GM12878 (cell line): ENCODE results near the gene LRRC59. TPM values are rescaled to one million over a fixed set of nuclear protein-coding genes. Genes with fewer than 3 reads are reported as not detected.

Experiments
- FOS ChIP-seq: IDR thresholded peaks from 3 replicates; pipeline ENCODE4 v1.6.1; 2011; ENCODE audit warnings: borderline replicate concordance; ENCODE audit not compliant: insufficient read length; ENCODE audit errors: extremely low read depth
- HDAC6 ChIP-seq: fragments of 200-600 bp; sonication (generic); IDR thresholded peaks from one replicate; pipeline ENCODE4 v1.8.0; 2017; ENCODE audit warnings: antibody characterized with exemption; ENCODE audit not compliant: unreplicated experiment
- JUND ChIP-seq: IDR thresholded peaks from 2 replicates; pipeline ENCODE4 v1.6.1; 2012; ENCODE audit warnings: low read depth, mild to moderate bottlenecking, low read length, improper control_type of control experiment, moderate library complexity
- KAT2A ChIP-seq: conservative IDR thresholded peaks from 2 replicates; pipeline ENCODE4 v1.6.1; 2011; ENCODE audit warnings: low read depth, low read length; ENCODE audit not compliant: control insufficient read depth
- MEF2A ChIP-seq: IDR thresholded peaks from 2 replicates; pipeline ENCODE4 v1.6.1; 2011; ENCODE audit warnings: low read depth, mild to moderate bottlenecking, low read length, moderate library complexity; ENCODE audit not compliant: insufficient read depth
- NRF1 ChIP-seq: conservative IDR thresholded peaks from 2 replicates; pipeline ENCODE4 v1.6.1; 2011; ENCODE audit warnings: mild to moderate bottlenecking, low read depth, low read length, improper control_type of control experiment
- PAX8 ChIP-seq: fragments of 450-650 bp; IDR thresholded peaks from 2 replicates; pipeline ENCODE4 v1.6.1; 2017; ENCODE audit warnings: mild to moderate bottlenecking, moderate library complexity
- RFX5 ChIP-seq: IDR thresholded peaks from 2 replicates; pipeline ENCODE4 v1.6.1; 2011; ENCODE audit warnings: low read depth, low read length, improper control_type of control experiment
- SMC3 ChIP-seq: IDR thresholded peaks from 2 replicates; pipeline ENCODE4 v1.6.1; 2011; ENCODE audit warnings: low read length, improper control_type of control experiment, borderline replicate concordance
- SREBF2 ChIP-seq: IDR thresholded peaks from 2 replicates; pipeline ENCODE4 v1.6.1; 2012; ENCODE audit warnings: mild to moderate bottlenecking, low read length
- TAF1 ChIP-seq: IDR thresholded peaks from 2 replicates; pipeline ENCODE4 v1.6.1; 2011; ENCODE audit warnings: mild to moderate bottlenecking, low read depth, low read length, borderline replicate concordance
- TCF3 ChIP-seq: IDR thresholded peaks from 2 replicates; pipeline ENCODE4 v1.6.1; 2012; ENCODE audit warnings: low read depth, mild to moderate bottlenecking, low read length, borderline replicate concordance; ENCODE audit not compliant: insufficient read depth
- polyA plus RNA-seq, 11 experiments: library from polyadenylated mRNA; depleted of rRNA in 4 of 11; unstranded in 6 of 11; stranded (reverse) in 5 of 11; fragments of >200 nt; fragmentation: Nextera tagmentation in 4 of 11; fragmentation: Illumina TruSeq in 1 of 11; extraction: Ambion mirVana in 4 of 11; extraction: Trizol in 1 of 11; gene quantifications; 1 replicate in 1 of 11; 2 replicates in 10 of 11; pipeline versions ENCODE4 v1.2.1 to v1.2.3, GENCODE V29; 2011 to 2016; ENCODE audit warnings: inconsistent platforms in 2 of 11, missing spikeins in 2 of 11, low read depth in 1 of 11
- total RNA-seq, 4 experiments: library from RNA; depleted of rRNA in 3 of 4; stranded (reverse); fragments of >200 nt in 3 of 4; fragmentation: Illumina TruSeq in 1 of 4; extraction: Trizol in 1 of 4; gene quantifications; 2 replicates each; pipeline versions ENCODE4 v1.2.1 to v1.2.3, GENCODE V29; 2013 to 2021
- TF ChIP-seq, protein P1 (sequence below): fragments of 450-650 bp; IDR thresholded peaks from 2 replicates; pipeline ENCODE4 v1.6.1; 2016; ENCODE audit warnings: mild to moderate bottlenecking
- TF ChIP-seq, protein P2 (sequence below): IDR thresholded peaks from 2 replicates; pipeline ENCODE4 v1.6.1; 2012; ENCODE audit warnings: improper control_type of control experiment, low read depth, low read length; ENCODE audit not compliant: insufficient replicate concordance

The LRRC59 gene
- total and polyA plus RNA-seq, 10 of the 15 experiments (the other 5 are each of a cell fraction or from before 2014, with no cell fraction given): 8.8 to 82.2 (median 63.0) TPM

DNA sequence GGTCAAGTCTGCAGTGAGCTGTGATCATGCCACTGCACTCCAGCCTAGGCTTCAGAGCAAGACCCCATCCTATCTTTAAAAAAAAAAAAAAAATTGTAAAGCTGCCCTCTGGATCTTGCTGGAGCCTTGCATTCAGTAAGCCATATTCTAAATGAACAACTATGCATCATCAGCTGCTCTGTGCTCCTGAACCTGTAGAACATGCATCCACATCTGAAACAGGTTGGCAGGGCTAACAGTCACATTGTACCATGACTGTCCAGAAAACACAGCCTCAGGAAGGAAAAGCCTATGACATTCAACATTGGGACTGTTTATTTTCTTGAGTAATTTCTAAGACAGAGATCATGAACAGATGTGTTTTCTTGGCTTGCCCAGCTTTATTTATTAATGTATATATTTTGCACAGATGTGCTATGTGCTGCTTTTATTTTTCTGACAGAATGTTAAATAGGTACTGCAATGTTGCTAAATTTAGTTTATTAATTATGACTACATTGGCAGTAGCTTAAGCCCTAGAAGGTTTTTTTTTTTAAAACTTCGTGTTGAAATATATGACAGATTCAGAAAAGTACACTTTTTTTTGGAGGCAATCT lies 48.5 kb upstream of the LRRC59 start (continued):
- TF ChIP-seq, protein P1, sequence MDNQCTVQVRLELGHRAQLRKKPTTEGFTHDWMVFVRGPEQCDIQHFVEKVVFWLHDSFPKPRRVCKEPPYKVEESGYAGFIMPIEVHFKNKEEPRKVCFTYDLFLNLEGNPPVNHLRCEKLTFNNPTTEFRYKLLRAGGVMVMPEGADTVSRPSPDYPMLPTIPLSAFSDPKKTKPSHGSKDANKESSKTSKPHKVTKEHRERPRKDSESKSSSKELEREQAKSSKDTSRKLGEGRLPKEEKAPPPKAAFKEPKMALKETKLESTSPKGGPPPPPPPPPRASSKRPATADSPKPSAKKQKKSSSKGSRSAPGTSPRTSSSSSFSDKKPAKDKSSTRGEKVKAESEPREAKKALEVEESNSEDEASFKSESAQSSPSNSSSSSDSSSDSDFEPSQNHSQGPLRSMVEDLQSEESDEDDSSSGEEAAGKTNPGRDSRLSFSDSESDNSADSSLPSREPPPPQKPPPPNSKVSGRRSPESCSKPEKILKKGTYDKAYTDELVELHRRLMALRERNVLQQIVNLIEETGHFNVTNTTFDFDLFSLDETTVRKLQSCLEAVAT: no peak
- TF ChIP-seq, protein P2, sequence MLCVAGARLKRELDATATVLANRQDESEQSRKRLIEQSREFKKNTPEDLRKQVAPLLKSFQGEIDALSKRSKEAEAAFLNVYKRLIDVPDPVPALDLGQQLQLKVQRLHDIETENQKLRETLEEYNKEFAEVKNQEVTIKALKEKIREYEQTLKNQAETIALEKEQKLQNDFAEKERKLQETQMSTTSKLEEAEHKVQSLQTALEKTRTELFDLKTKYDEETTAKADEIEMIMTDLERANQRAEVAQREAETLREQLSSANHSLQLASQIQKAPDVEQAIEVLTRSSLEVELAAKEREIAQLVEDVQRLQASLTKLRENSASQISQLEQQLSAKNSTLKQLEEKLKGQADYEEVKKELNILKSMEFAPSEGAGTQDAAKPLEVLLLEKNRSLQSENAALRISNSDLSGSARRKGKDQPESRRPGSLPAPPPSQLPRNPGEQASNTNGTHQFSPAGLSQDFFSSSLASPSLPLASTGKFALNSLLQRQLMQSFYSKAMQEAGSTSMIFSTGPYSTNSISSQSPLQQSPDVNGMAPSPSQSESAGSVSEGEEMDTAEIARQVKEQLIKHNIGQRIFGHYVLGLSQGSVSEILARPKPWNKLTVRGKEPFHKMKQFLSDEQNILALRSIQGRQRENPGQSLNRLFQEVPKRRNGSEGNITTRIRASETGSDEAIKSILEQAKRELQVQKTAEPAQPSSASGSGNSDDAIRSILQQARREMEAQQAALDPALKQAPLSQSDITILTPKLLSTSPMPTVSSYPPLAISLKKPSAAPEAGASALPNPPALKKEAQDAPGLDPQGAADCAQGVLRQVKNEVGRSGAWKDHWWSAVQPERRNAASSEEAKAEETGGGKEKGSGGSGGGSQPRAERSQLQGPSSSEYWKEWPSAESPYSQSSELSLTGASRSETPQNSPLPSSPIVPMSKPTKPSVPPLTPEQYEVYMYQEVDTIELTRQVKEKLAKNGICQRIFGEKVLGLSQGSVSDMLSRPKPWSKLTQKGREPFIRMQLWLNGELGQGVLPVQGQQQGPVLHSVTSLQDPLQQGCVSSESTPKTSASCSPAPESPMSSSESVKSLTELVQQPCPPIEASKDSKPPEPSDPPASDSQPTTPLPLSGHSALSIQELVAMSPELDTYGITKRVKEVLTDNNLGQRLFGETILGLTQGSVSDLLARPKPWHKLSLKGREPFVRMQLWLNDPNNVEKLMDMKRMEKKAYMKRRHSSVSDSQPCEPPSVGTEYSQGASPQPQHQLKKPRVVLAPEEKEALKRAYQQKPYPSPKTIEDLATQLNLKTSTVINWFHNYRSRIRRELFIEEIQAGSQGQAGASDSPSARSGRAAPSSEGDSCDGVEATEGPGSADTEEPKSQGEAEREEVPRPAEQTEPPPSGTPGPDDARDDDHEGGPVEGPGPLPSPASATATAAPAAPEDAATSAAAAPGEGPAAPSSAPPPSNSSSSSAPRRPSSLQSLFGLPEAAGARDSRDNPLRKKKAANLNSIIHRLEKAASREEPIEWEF: no peak
- TF ChIP-seq SMC3 (no peak), TCF3 (no peak), JUND (no peak), NRF1 (no peak), MEF2A (no peak), FOS (no peak), SREBF2 (no peak), HDAC6 (no peak), KAT2A (no peak), TAF1 (no peak), RFX5 (no peak), PAX8 (no peak)
